GM12875 (cell line): ENCODE measurements around the gene DDX39A.

Experiments
- H3K4me3 ChIP-seq: one replicate; pipeline ENCODE4 v1.5.1; 2011; ENCODE audit warnings: low read depth, low read length, control low read depth
- CTCF ChIP-seq: IDR thresholded peaks from 2 replicates; pipeline ENCODE4 v1.5.1; 2011; ENCODE audit warnings: low read depth, mild to moderate bottlenecking, control low read depth, inconsistent platforms, low read length, moderate library complexity, borderline replicate concordance; ENCODE audit not compliant: insufficient read depth

DDX39A gene

GRCh38 chr19:14411938-14412245, 7.2 kb downstream of the DDX39A start:
- TF ChIP-seq CTCF: no peak
- no peak overlapping the region for H3K4me3 ChIP-seq

GRCh38 chr19:14411161-14411937, 7.8 kb downstream of the DDX39A start:
- TF ChIP-seq CTCF: no peak
- H3K4me3 ChIP-seq: no peak overlapping the region

- no peak for TF ChIP-seq CTCF
- no peak overlapping the region for H3K4me3 ChIP-seq
These were observed 8.8 kb downstream of the DDX39A start for GRCh38 chr19:14410091-14411051.

GRCh38 chr19:14409146-14410023, 9.8 kb downstream of the DDX39A start:
- no peak overlapping the region for H3K4me3 ChIP-seq
- TF ChIP-seq CTCF: no peak

DNA sequence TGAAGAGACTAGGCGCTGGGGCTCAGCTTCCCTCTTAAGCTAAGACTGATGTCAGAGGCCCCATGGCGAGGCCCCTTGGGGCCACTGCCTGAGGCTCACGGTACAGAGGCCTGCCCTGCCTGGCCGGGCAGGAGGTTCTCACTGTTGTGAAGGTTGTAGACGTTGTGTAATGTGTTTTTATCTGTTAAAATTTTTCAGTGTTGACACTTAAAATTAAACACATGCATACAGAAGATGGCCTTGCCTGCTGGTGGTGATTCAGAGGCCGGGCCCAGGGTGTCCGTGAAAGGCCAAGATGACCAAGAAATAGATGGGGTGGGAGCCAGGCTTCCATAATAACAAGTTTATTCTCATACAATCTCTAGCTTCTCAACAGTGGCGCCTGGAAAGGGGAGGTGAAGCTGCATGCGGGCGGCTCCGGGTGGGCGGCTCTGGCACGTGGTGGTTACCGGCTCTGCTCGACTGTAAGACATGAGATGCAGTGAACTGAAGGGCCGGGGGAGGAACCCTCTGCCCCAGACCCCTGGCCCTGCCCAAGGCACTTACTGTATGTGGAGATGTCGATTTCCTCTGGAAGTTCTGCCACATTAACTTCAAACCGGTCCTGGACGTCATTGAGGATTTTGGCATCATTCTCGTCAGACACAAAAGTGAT, 10.5 kb downstream of the DDX39A start:
- H3K4me3 ChIP-seq: no peak overlapping the region
- no peak for TF ChIP-seq CTCF

GRCh38 chr19:14407605-14408484, 11.3 kb downstream of the DDX39A start:
- TF ChIP-seq CTCF: no peak
- H3K4me3 ChIP-seq: no peak overlapping the region
